Heart right ventricle (tissue), 16 donors: ENCODE measurements around the gene RPRML. TPM values are rescaled to one million over a fixed set of nuclear protein-coding genes. Genes with fewer than 3 reads are reported as not detected.

Experiments used
- ATAC-seq, 8 donors: fragments of 200-7000 bp; cut with Tn5 transposase; one replicate each; pipeline ENCODE4 v1.9.1; 2020; ENCODE audit warnings: mild to moderate bottlenecking in 8 of 8, moderate library complexity in 8 of 8, moderate number of reproducible peaks in 1 of 8
- DNase-seq, 2 donors: peaks; one replicate each; pipeline ENCODE4 v3.0.0-alpha.2; 2020
- H3K27ac ChIP-seq, 10 donors: fragments of 200-600 bp; sonication (generic) in 2 of 10; one replicate each; pipeline versions ENCODE4 v1.5.0 to v1.8.0; 2020 to 2022; ENCODE audit warnings: mild to moderate bottlenecking in 3 of 10
- H3K27me3 ChIP-seq, 7 donors: fragments of 200-600 bp; one replicate each; pipeline ENCODE4 v1.8.0; 2021 to 2022; ENCODE audit warnings: mild to moderate bottlenecking in 2 of 7
- H3K36me3 ChIP-seq, 9 donors: fragments of 200-600 bp; sonication (generic) in 1 of 9; one replicate each; pipeline versions ENCODE4 v1.5.0 to v1.8.0; 2020 to 2022; ENCODE audit warnings: mild to moderate bottlenecking in 2 of 9
- H3K4me1 ChIP-seq, 9 donors: fragments of 200-600 bp; sonication (generic) in 1 of 9; one replicate each; pipeline versions ENCODE4 v1.5.0 to v1.8.0; 2020 to 2022; ENCODE audit warnings: mild to moderate bottlenecking in 4 of 9
- H3K4me3 ChIP-seq, 10 donors: fragments of 200-600 bp; sonication (generic) in 2 of 10; one replicate each; pipeline versions ENCODE4 v1.5.0 to v1.8.0; 2020 to 2022; ENCODE audit warnings: mild to moderate bottlenecking in 7 of 10, moderate library complexity in 2 of 10
- H3K9me3 ChIP-seq, 11 donors: fragments of 200-600 bp in 10 of 11; sonication (generic) in 2 of 11; one replicate each; pipeline versions ENCODE4 v1.5.0 to v1.8.0; 2013 to 2022; ENCODE audit warnings: mild to moderate bottlenecking in 2 of 11, control low read depth in 1 of 11, moderate library complexity in 1 of 11
- CTCF ChIP-seq, 9 donors: fragments of 200-600 bp; sonication (generic) in 2 of 9; IDR thresholded peaks; one replicate each; pipeline versions ENCODE4 v1.5.0 to v1.8.0; 2021 to 2022; ENCODE audit warnings: antibody characterized with exemption in 9 of 9, mild to moderate bottlenecking in 5 of 9, moderate library complexity in 1 of 9
- WGBS, 2 donors: extraction: QIAGEN DNeasy Blood & Tissue Kit; methylation state at CpG; one replicate each; pipeline ENCODE4 v1.1.7; 2013; ENCODE audit warnings: inconsistent platforms in 1 of 2; 5-methylcytosine and 5-hydroxymethylcytosine counted together
- intact Hi-C, 10 donors: fragments of 100-400 bp; cut with DNase I; formaldehyde crosslinking; loops; one replicate each; pipeline versions ENCODE4 v1.11.1 to v1.14.2; 2022
- polyA plus RNA-seq, 2 donors: library from polyadenylated mRNA; stranded (reverse); fragments of 200-250 nt; gene quantifications; one replicate each; pipeline ENCODE4 v1.2.3, GENCODE V29; 2013
- total RNA-seq, 10 donors: library from RNA; stranded (reverse); fragmentation: NEBNext Ultra II Directional in 3 of 10; extraction: Animal tissue kit (Norgen Biotek cat#: 25700) in 3 of 10; gene quantifications; one replicate each; pipeline versions ENCODE4 v1.2.1 to v1.2.4, GENCODE V29; 2021 to 2023
- donor health status: Arrhythmogenic right ventricular cardiomyopathy.
- donor health status: ischemic (EF 13 %, LVEDD 7.1; RV severe dilation, severe dysfunction).
- donor health status: healthy with polysubstance abuse.
- donor health status: DM: no; HTN: yes; CAD: no.
- donor health status: DM: no; HTN: no; CAD: no.
- donor health status: ischemic (EF 25% LVEDD 6.9; RV normal size, moderate dysfunction).
- donor health status: ischemic (EF 25% LVEDD 5.7; RV mildly dilated, moderate dysfunction).
- donor health status: healthy.
- donor health status: DM: yes; HTN: yes; CAD: no.
- donor health status: Ischemic cardiomyopathy.
- donor health status: ischemic (EF 35%, LVEDD 5.7; RV mildly dilated, moderate dysfunction).
- donor health status: nonischemic (EF 11% LVEDD 7.7; RV severe dilation, severe dysfunction).
- donor health status: DM: yes; HTN: yes; CAD: no.
- donor health status: PGD.
- donor health status: ischemic (EF 29% LVEDD 5.4; RV normal size, mild dysfunction).
- donor health status: nonischemic (EF 23%, LVEDD 6.1; RV moderate dilation, normal function).

The RPRML gene
- total and polyA plus RNA-seq, 12 donors, result 0.37 to 0.38 TPM; not detected in 10

- WGBS, 2 donors, result 94 to 95% methylated on average over 8 of the region's 8 CpGs
- ATAC-seq, result no peak
- H3K4me1 ChIP-seq, result peaks cover 0 to 8% (median 0%) of the 10 kb centered on the region in 9 donors
- no peaks in the 10 kb centered on the region for H3K9me3 ChIP-seq
- H3K27me3 ChIP-seq, result peaks cover 0 to under 1% (median 0%) of the 10 kb centered on the region in 7 donors
- DNase-seq, result no peak
- H3K4me3 ChIP-seq, result no peak overlapping the region
- intact Hi-C loops, result no loop called here
- H3K27ac ChIP-seq, result no peak overlapping the region
- peaks cover 0 to 7% (median 0%) of the 10 kb centered on the region in 9 donors for H3K36me3 ChIP-seq
- no peak for TF ChIP-seq CTCF (IDR thresholded peaks at IDR 0.05)
Observed at GRCh38 chr17:46968896-46969295, 10.2 kb downstream of the RPRML start.

GRCh38 chr17:46968224-46968834 is 10.7 kb downstream of the RPRML start:
- H3K36me3 ChIP-seq, result peaks cover 0 to 7% (median 0%) of the 10 kb centered on the region in 9 donors
- intact Hi-C loops, result no loop called here
- H3K27ac ChIP-seq, result no peak overlapping the region
- H3K4me3 ChIP-seq, result no peak overlapping the region
- DNase-seq (no peak), ATAC-seq (no peak)
- peaks cover 0 to 8% (median 0%) of the 10 kb centered on the region in 9 donors for H3K4me1 ChIP-seq
- WGBS, 2 donors, result 91 to 92% methylated on average over 6 of the region's 6 CpGs
- no peaks in the 10 kb centered on the region for H3K27me3 ChIP-seq
- no peak for TF ChIP-seq CTCF (IDR thresholded peaks at IDR 0.05)
- H3K9me3 ChIP-seq, result no peaks in the 10 kb centered on the region

GRCh38 chr17:46964315-46965265 is 14.5 kb downstream of the RPRML start:
- no peak overlapping the region for H3K27ac ChIP-seq
- no peaks in the 10 kb centered on the region for H3K9me3 ChIP-seq
- WGBS, 2 donors, result 74 to 78% methylated on average over 9 of the region's 9 CpGs
- no peak overlapping the region for H3K4me3 ChIP-seq
- H3K27me3 ChIP-seq, result no peaks in the 10 kb centered on the region
- TF ChIP-seq CTCF (IDR thresholded peaks at IDR 0.05), result no peak
- H3K36me3 ChIP-seq, result peaks cover 0 to 7% (median 0%) of the 10 kb centered on the region in 9 donors
- intact Hi-C loops, result no loop called here
- peaks cover 0 to 4% (median 0%) of the 10 kb centered on the region in 9 donors for H3K4me1 ChIP-seq
- no peak for ATAC-seq
- DNase-seq, result no peak

GRCh38 chr17:46963571-46963970 is 15.5 kb downstream of the RPRML start:
- ATAC-seq, result no peak
- intact Hi-C loops, result no loop called here
- 85 to 87% methylated on average over 2 of the region's 2 CpGs for WGBS, 2 donors
- no peak for TF ChIP-seq CTCF (IDR thresholded peaks at IDR 0.05)
- Histone ChIP-seq H3K4me1 (peaks cover 0 to 4% (median 0%) of the 10 kb centered on the region in 9 donors), H3K36me3 (peaks cover 0 to 7% (median 0%) of the 10 kb centered on the region in 9 donors), H3K4me3 (no peak overlapping the region), H3K27me3 (no peaks in the 10 kb centered on the region), H3K9me3 (no peaks in the 10 kb centered on the region), H3K27ac (no peak overlapping the region)
- no peak for DNase-seq
